Immature natural killer cell (primary cell): ENCODE results near the gene SH3BP4. TPM values are rescaled to one million over a fixed set of nuclear protein-coding genes. Genes with fewer than 3 reads are reported as not detected.
"Not testable (repeated sequence)": the region's sequence is repeated elsewhere in the genome, so short reads cannot be mapped to it uniquely, and the experiment has no call there.

Experiments
- DNase-seq, 3 donors: peaks; one replicate each; pipeline ENCODE4 v3.0.0; 2022; ENCODE audit warnings: mixed read lengths in 1 of 3
- H3K27ac Mint-ChIP-seq, 6 donors: one replicate each; pipeline ENCODE4 v1.8.0; 2020; ENCODE audit warnings: mixed read lengths in 6 of 6, mild to moderate bottlenecking in 5 of 6, inconsistent platforms in 4 of 6, moderate library complexity in 3 of 6
- H3K27me3 Mint-ChIP-seq, 3 donors: one replicate each; pipeline ENCODE4 v1.8.0; 2020 to 2021; ENCODE audit warnings: low read depth in 3 of 3, mild to moderate bottlenecking in 3 of 3, mixed read lengths in 3 of 3, moderate library complexity in 3 of 3, inconsistent platforms in 1 of 3
- H3K36me3 Mint-ChIP-seq, 3 donors: one replicate each; pipeline ENCODE4 v1.8.0; 2020; ENCODE audit warnings: mixed read lengths in 3 of 3, inconsistent platforms in 2 of 3, mild to moderate bottlenecking in 2 of 3
- H3K4me1 Mint-ChIP-seq, 2 donors: one replicate each; pipeline ENCODE4 v1.8.0; 2020; ENCODE audit warnings: inconsistent platforms in 2 of 2, mild to moderate bottlenecking in 2 of 2, mixed read lengths in 2 of 2, moderate library complexity in 1 of 2
- H3K4me3 Mint-ChIP-seq, 5 donors: one replicate each; pipeline ENCODE4 v1.8.0; 2020; ENCODE audit warnings: mild to moderate bottlenecking in 5 of 5, mixed read lengths in 5 of 5, inconsistent platforms in 3 of 5, moderate library complexity in 3 of 5
- H3K9me3 Mint-ChIP-seq, 6 donors: one replicate each; pipeline ENCODE4 v1.8.0; 2020; ENCODE audit warnings: mild to moderate bottlenecking in 6 of 6, mixed read lengths in 6 of 6, inconsistent platforms in 4 of 6, moderate library complexity in 3 of 6
- polyA plus RNA-seq, 3 donors: library from polyadenylated mRNA; unstranded; fragments of 300-500 nt; fragmentation: Illumina TruSeq; gene quantifications; one replicate each; pipeline ENCODE4 v1.2.3, GENCODE V29; 2021

SH3BP4 gene
- polyA plus RNA-seq, 3 donors from 2014 or later = 0.83 to 3.5 (median 2.3) TPM

- no peak for DNase-seq
- Mint-ChIP-seq H3K9me3 (no peaks in the 10 kb centered on the region), H3K27ac (no peak overlapping the region), H3K27me3 (peaks cover 4 to 8% (median 5%) of the 10 kb centered on the region in 3 donors), H3K4me3 (no peak overlapping the region), H3K36me3 (no peaks in the 10 kb centered on the region), H3K4me1 (peaks cover 9 to 22% of the 10 kb centered on the region in 2 donors)
These were observed 95.6 kb downstream of the SH3BP4 start for GRCh38 chr2:235047171-235048160.

GRCh38 chr2:235048549-235048948 lies 96.7 kb downstream of the SH3BP4 start:
- no peak for DNase-seq
- H3K27me3 Mint-ChIP-seq = peaks cover 4 to 8% (median 5%) of the 10 kb centered on the region in 3 donors
- H3K27ac Mint-ChIP-seq = no peak overlapping the region
- no peaks in the 10 kb centered on the region for H3K9me3 Mint-ChIP-seq
- H3K36me3 Mint-ChIP-seq = no peaks in the 10 kb centered on the region
- H3K4me3 Mint-ChIP-seq = no peak overlapping the region
- peaks cover 9 to 22% of the 10 kb centered on the region in 2 donors for H3K4me1 Mint-ChIP-seq

GRCh38 chr2:235049069-235049468 lies 97.3 kb downstream of the SH3BP4 start:
- DNase-seq = no peak
- H3K27me3 Mint-ChIP-seq = peaks cover 4 to 8% (median 5%) of the 10 kb centered on the region in 3 donors
- no peak overlapping the region for H3K4me3 Mint-ChIP-seq

DNA sequence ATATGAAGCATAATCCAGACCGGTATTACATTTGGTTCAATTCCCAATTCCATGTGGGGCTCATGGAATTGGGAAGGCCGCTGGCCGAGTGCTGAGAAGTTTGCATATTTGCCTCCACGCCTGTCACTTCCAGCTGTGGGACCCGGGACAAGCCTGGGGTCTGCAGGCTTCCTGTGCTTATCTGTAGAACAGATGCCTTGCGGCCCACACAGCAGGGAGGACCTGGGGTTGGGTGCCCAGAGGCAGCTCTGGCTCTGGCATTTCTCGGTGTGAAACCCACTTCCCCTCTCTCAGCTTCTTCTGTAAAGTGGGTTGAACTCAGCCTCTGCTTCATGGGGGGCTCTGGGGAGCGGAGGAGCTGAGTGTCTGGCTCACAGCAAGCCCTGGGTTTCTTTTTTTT lies 97.9 kb downstream of the SH3BP4 start:
- Mint-ChIP-seq H3K4me1 (peaks cover 8 to 22% of the 10 kb centered on the region in 2 donors), H3K36me3 (no peaks in the 10 kb centered on the region), H3K4me3 (no peak overlapping the region), H3K9me3 (no peaks in the 10 kb centered on the region), H3K27me3 (peaks cover 4 to 8% (median 5%) of the 10 kb centered on the region in 3 donors), H3K27ac (no peak overlapping the region)
- DNase-seq = no peak

More at GRCh38 chr2:235049069-235049468, 97.3 kb downstream of the SH3BP4 start:
- peaks cover 9 to 22% of the 10 kb centered on the region in 2 donors for H3K4me1 Mint-ChIP-seq
- H3K9me3 Mint-ChIP-seq = no peaks in the 10 kb centered on the region
- H3K36me3 Mint-ChIP-seq = no peaks in the 10 kb centered on the region
- no peak overlapping the region for H3K27ac Mint-ChIP-seq

DNA sequence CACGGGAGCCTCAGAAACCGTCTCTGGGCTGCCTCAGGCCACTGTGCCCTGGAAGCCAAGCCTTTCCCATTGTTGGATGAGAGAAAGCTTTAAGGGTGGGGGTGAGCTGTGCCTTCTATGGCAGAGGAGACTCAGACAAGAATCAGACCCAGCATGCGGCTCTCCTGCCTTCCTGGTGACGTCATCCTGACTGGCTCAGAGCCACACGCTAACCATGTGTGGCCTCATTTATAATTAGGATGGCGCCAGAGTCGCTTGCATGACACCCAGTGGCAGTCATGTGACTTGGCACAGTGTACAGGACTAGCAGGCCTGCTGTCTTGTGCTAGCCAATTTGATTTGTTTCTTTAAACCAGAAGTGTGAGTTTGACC lies 99.1 kb downstream of the SH3BP4 start:
- peaks cover 2 to 14% (median 4%) of the 10 kb centered on the region in 3 donors for H3K27me3 Mint-ChIP-seq
- H3K4me3 Mint-ChIP-seq = no peak overlapping the region
- H3K27ac Mint-ChIP-seq = no peak overlapping the region
- no peaks in the 10 kb centered on the region for H3K36me3 Mint-ChIP-seq
- H3K9me3 Mint-ChIP-seq = no peaks in the 10 kb centered on the region
- no peak for DNase-seq
- peaks cover 1 to 12% of the 10 kb centered on the region in 2 donors for H3K4me1 Mint-ChIP-seq

GRCh38 chr2:235051436-235052260 lies 99.8 kb downstream of the SH3BP4 start:
- H3K4me3 Mint-ChIP-seq = no peak overlapping the region
- H3K4me1 Mint-ChIP-seq = peaks cover 0 to 9% of the 10 kb centered on the region in 2 donors
- no peak for DNase-seq
- peaks cover 0 to 14% (median 4%) of the 10 kb centered on the region in 3 donors for H3K27me3 Mint-ChIP-seq
- no peaks in the 10 kb centered on the region for H3K36me3 Mint-ChIP-seq
- no peak overlapping the region for H3K27ac Mint-ChIP-seq
- H3K9me3 Mint-ChIP-seq = no peaks in the 10 kb centered on the region

DNA sequence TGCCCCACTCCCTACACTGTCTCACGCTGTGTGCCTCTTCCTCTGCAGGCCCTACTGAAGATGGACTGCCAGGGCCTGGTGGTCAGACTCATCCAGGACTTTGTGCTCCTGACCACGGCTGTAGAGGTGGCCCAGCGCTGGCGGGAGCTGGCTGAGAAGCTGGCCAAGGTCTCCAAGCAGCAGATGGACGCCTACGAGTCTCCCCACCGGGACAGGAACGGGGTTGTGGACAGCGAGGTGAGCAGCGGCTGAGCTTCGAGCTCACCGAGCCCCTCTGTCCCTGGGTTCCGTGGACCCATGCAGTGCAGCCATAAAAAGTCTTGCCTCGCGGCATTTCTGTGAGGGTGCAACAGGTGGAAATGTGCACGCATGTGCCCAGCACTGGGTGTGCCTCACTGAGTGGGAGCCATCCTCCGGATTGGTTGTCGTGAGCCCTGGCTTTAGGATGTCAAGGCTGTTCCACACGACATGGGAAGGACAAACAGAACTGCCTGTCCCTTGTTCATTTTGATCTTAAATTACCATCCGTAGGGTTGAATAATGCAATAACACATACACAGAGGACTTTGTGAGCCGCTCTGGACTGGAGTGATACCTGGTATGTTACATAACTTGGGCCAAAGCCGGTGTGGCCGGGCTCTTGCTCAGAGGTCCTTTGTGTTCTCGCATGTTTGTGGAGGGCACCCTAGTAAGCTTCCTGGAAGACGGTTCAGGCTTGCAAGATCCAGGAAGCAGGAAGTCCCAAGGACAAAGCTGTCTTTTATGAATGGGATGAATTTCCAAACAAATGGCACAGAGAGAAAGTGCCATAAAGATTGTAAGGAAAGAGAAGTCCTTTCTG lies 100.9 kb downstream of the SH3BP4 start:
- no peak for DNase-seq
- Mint-ChIP-seq H3K4me3 (no peak overlapping the region), H3K4me1 (peaks cover 0 to 9% of the 10 kb centered on the region in 2 donors), H3K9me3 (no peaks in the 10 kb centered on the region), H3K36me3 (no peaks in the 10 kb centered on the region), H3K27ac (no peak overlapping the region), H3K27me3 (peaks cover 0 to 7% (median 5%) of the 10 kb centered on the region in 3 donors)

DNA sequence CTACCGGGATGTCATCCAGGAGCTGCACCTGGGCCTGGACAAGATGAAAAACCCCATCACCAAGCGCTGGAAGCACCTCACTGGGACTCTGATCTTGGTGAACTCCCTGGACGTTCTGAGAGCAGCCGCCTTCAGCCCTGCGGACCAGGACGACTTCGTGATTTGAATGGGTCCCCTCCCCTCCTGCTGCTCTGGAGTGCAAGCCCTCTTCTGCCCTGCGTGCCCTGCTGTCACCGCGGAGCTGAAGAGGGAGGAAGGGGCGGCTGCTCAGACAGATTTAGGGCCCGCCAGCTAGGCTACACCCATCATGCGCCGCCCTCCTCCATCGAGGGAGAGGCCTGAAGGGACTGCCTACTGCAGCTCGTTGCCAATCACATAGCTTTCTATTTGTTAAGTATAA lies 101.8 kb downstream of the SH3BP4 start:
- H3K36me3 Mint-ChIP-seq = no peaks in the 10 kb centered on the region
- no peak overlapping the region for H3K27ac Mint-ChIP-seq
- DNase-seq = no peak
- no peaks in the 10 kb centered on the region for H3K9me3 Mint-ChIP-seq
- H3K4me3 Mint-ChIP-seq = no peak overlapping the region
- H3K4me1 Mint-ChIP-seq = peaks cover 0 to 9% of the 10 kb centered on the region in 2 donors
- H3K27me3 Mint-ChIP-seq = peaks cover 0 to 6% (median 5%) of the 10 kb centered on the region in 3 donors

GRCh38 chr2:235054475-235054874 lies 102.7 kb downstream of the SH3BP4 start:
- H3K9me3 Mint-ChIP-seq = no peaks in the 10 kb centered on the region
- no peak overlapping the region for H3K27ac Mint-ChIP-seq
- DNase-seq = no peak
- peaks cover 0 to 9% of the 10 kb centered on the region in 2 donors for H3K4me1 Mint-ChIP-seq
- peaks cover 0 to 6% (median 3%) of the 10 kb centered on the region in 3 donors for H3K27me3 Mint-ChIP-seq
- no peaks in the 10 kb centered on the region for H3K36me3 Mint-ChIP-seq
- H3K4me3 Mint-ChIP-seq = no peak overlapping the region

GRCh38 chr2:235054919-235055318 lies 103.1 kb downstream of the SH3BP4 start:
- Mint-ChIP-seq H3K27me3 (peaks cover 0 to 6% (median 1%) of the 10 kb centered on the region in 3 donors), H3K9me3 (no peaks in the 10 kb centered on the region), H3K27ac (no peak overlapping the region), H3K4me3 (no peak overlapping the region), H3K4me1 (peaks cover 0 to 9% of the 10 kb centered on the region in 2 donors), H3K36me3 (no peaks in the 10 kb centered on the region)
- no peak for DNase-seq

DNA sequence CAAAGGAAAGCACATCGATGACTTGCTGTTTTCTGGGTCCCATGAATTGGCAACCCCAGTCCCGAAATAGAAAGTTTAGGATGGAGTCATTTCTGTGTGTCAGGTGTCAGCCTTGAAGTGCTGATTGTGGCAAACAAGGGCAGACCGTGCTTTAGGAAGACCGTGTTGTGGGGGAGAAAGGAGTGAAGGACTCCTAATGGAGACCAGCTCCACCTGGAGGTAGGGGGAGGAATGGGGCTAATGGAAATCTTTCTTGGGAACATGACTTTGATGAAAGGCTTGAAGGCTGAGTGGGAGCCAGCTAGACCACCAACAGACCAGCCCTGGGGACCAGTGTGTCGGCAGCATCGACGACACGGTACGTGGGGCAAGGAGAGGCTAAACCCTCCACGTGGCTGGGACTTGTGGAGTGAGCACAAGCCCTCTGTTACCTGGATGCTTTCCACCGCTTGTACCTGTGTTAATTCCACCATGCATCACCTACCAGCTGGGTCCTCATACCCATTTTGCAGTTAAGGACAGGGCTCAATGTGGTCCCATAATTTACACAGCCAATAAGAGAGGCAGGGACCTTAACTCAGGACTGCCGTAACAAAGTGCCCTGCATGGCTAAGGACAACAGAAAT lies 104.2 kb downstream of the SH3BP4 start:
- Mint-ChIP-seq H3K4me3 (no peak overlapping the region), H3K27ac (no peak overlapping the region), H3K9me3 (no peaks in the 10 kb centered on the region), H3K4me1 (peaks cover 0 to 9% of the 10 kb centered on the region in 2 donors), H3K36me3 (no peaks in the 10 kb centered on the region), H3K27me3 (peaks cover 4 to 10% (median 8%) of the 10 kb centered on the region in 3 donors)
- no peak for DNase-seq

- Mint-ChIP-seq H3K4me3 (no peak overlapping the region), H3K27me3 (peaks cover 4 to 15% (median 9%) of the 10 kb centered on the region in 3 donors), H3K27ac (no peak overlapping the region), H3K36me3 (no peaks in the 10 kb centered on the region), H3K9me3 (no peaks in the 10 kb centered on the region), H3K4me1 (peaks cover 0 to 5% of the 10 kb centered on the region in 2 donors)
- no peak for DNase-seq
These were observed 105.0 kb downstream of the SH3BP4 start for GRCh38 chr2:235056768-235057167.

- DNase-seq, H3K4me1 Mint-ChIP-seq, H3K4me3 Mint-ChIP-seq, H3K9me3 Mint-ChIP-seq, H3K36me3 Mint-ChIP-seq, H3K27ac Mint-ChIP-seq: not testable (repeated sequence)
- H3K27me3 Mint-ChIP-seq = peaks cover 4 to 16% (median 11%) of the 10 kb centered on the region in 3 donors
These were observed 105.8 kb downstream of the SH3BP4 start for GRCh38 chr2:235057616-235058015.
